MCF 10A (cell line): ENCODE results near the gene TIMMDC1. TPM values are rescaled to one million over a fixed set of nuclear protein-coding genes. Genes with fewer than 3 reads are reported as not detected.

ENCODE experiments used
- BruUV-seq: library from RNA; stranded (reverse); fragments of 400-500 nt; replicated peaks from 2 replicates; lab custom pipeline; 2021; lab: Mats Ljungman, UMichigan
- CTCF ChIA-PET: fragments of 300-600 bp; sonication (Branson Sonifier 250); formaldehyde crosslinking; extraction: SDS; loops from one replicate; lab custom pipeline; 2021; ENCODE audit warnings: antibody characterized with exemption, inconsistent platforms; lab: Yijun Ruan, JAX
- POLR2A ChIA-PET: fragments of 300-600, 350-650 bp; sonication (Branson Sonifier 250); formaldehyde crosslinking; extraction: SDS; loops from one replicate; lab custom pipeline; 2020; ENCODE audit warnings: antibody characterized with exemption, inconsistent platforms; lab: Yijun Ruan, JAX
- DNase-seq: peaks from one replicate; pipeline ENCODE4 v3.0.0-alpha.2; 2018; ENCODE audit not compliant: unreplicated experiment
- H3K27ac Mint-ChIP-seq: one replicate; pipeline ENCODE4 v1.8.0; 2022; ENCODE audit warnings: mild to moderate bottlenecking, low read depth, mixed read lengths; ENCODE audit not compliant: unreplicated experiment
- H3K27me3 Mint-ChIP-seq: one replicate; pipeline ENCODE4 v1.8.0; 2022; ENCODE audit warnings: mixed read lengths; ENCODE audit not compliant: insufficient read depth, unreplicated experiment
- H3K36me3 Mint-ChIP-seq: one replicate; pipeline ENCODE4 v1.8.0; 2022; ENCODE audit warnings: mild to moderate bottlenecking, moderate library complexity, mixed read lengths; ENCODE audit not compliant: insufficient read depth, unreplicated experiment
- H3K4me1 Mint-ChIP-seq: one replicate; pipeline ENCODE4 v1.8.0; 2022; ENCODE audit warnings: mixed read lengths; ENCODE audit not compliant: insufficient read depth, unreplicated experiment
- H3K4me3 Mint-ChIP-seq: one replicate; pipeline ENCODE4 v1.8.0; 2022; ENCODE audit warnings: mild to moderate bottlenecking, moderate library complexity, mixed read lengths; ENCODE audit not compliant: unreplicated experiment
- H3K9me3 Mint-ChIP-seq: one replicate; pipeline ENCODE4 v1.8.0; 2022; ENCODE audit warnings: mixed read lengths; ENCODE audit not compliant: unreplicated experiment
- intact Hi-C: fragments of 100-400 bp; cut with micrococcal nuclease; formaldehyde crosslinking; loops from 2 replicates; pipeline ENCODE4 v1.14.1; 2022
- total RNA-seq: library from RNA; stranded (reverse); gene quantifications from 2 replicates; pipeline ENCODE4 v1.2.3, GENCODE V29; 2022
- TF ChIP-seq, protein P1 (sequence below): fragments of 200-600 bp; IDR thresholded peaks from one replicate; pipeline ENCODE4 v1.8.0; 2022; ENCODE audit warnings: antibody characterized with exemption, mild to moderate bottlenecking; ENCODE audit not compliant: unreplicated experiment

The TIMMDC1 gene
- total RNA-seq, 1 experiment from 2014 or later, result 113 TPM

- Mint-ChIP-seq H3K27ac (no peak overlapping the region), H3K36me3 (peaks cover 9% of the 10 kb centered on the region), H3K4me3 (no peak overlapping the region), H3K4me1 (peaks cover 13% of the 10 kb centered on the region), H3K27me3 (no peaks in the 10 kb centered on the region), H3K9me3 (no peaks in the 10 kb centered on the region)
- DNase-seq, result no peak
- POLR2A ChIA-PET, result no interaction called here
- no TSS peak for BruUV-seq
- intact Hi-C loops, result loop anchor here (10.0 kb wide), 1 partner anchor 147 kb away; the partner anchor contains the start of gene COX17
- TF ChIP-seq, protein P1, sequence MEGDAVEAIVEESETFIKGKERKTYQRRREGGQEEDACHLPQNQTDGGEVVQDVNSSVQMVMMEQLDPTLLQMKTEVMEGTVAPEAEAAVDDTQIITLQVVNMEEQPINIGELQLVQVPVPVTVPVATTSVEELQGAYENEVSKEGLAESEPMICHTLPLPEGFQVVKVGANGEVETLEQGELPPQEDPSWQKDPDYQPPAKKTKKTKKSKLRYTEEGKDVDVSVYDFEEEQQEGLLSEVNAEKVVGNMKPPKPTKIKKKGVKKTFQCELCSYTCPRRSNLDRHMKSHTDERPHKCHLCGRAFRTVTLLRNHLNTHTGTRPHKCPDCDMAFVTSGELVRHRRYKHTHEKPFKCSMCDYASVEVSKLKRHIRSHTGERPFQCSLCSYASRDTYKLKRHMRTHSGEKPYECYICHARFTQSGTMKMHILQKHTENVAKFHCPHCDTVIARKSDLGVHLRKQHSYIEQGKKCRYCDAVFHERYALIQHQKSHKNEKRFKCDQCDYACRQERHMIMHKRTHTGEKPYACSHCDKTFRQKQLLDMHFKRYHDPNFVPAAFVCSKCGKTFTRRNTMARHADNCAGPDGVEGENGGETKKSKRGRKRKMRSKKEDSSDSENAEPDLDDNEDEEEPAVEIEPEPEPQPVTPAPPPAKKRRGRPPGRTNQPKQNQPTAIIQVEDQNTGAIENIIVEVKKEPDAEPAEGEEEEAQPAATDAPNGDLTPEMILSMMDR, result no peak
- CTCF ChIA-PET, result no interaction called here
Measured at GRCh38 chr3:119527714-119528113, 29.4 kb downstream of the TIMMDC1 start.

DNA sequence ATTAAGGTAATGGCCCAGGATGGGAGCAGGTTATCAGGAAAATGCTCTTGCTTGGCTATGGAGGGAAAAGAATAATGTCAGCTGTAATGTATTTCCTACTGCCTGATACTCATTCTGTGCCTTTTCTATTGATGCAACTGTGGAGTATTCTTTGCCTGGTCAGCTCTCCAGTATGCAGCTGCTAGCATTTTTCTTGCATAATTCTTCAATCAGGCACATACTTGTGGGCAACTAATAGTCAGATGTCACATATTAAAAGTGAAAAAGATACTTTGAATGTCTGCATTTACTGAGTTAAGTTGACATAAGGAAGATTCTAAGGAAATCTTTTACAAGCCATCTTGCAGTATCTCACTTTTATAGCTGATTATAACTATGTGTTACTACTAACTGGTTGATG, 31.5 kb downstream of the TIMMDC1 start:
- Mint-ChIP-seq H3K4me3 (no peak overlapping the region), H3K36me3 (no peaks in the 10 kb centered on the region), H3K4me1 (peaks cover 13% of the 10 kb centered on the region), H3K9me3 (no peaks in the 10 kb centered on the region), H3K27ac (no peak overlapping the region), H3K27me3 (no peaks in the 10 kb centered on the region)
- no peak for DNase-seq
- ChIA-PET CTCF (interaction anchor here (0.6 kb wide), 1 partner anchor 11 kb away, joined by 6 read pairs; no protein-coding TSS in a partner anchor), POLR2A (no interaction called here)
- intact Hi-C loops, result loop anchor here (10.0 kb wide), 1 partner anchor 145 kb away; the partner anchor contains the start of gene COX17
- TF ChIP-seq, protein P1, result no peak
- no TSS peak for BruUV-seq

DNA sequence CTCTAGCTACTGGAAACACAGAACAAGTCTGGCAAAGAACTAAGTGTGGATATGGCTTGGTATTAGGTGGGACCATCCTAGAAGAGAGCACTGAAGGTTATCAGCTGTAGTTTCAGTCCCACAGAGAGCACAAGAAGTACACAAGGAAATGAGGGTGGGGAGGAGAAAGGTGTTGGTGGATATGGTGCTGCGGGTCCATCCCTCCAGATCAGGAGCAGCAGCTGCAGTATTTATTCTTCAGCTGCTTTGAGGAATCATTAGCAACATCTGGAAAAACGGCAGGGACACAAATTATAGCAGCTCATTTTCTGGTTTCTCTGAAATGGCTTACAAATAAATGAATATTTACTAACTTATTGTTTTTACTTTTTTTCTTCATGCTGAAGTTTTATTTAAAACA, 32.1 kb downstream of the TIMMDC1 start:
- ChIA-PET CTCF (interaction anchor here (0.6 kb wide), 2 partner anchors 11 to 314 kb away, joined by 3 to 6 read pairs; no protein-coding TSS in a partner anchor), POLR2A (no interaction called here)
- BruUV-seq, result no TSS peak
- Mint-ChIP-seq H3K27ac (no peak overlapping the region), H3K9me3 (no peaks in the 10 kb centered on the region), H3K4me3 (no peak overlapping the region), H3K36me3 (no peaks in the 10 kb centered on the region), H3K4me1 (peaks cover 13% of the 10 kb centered on the region), H3K27me3 (no peaks in the 10 kb centered on the region)
- intact Hi-C loops, result no loop called here
- DNase-seq, result no peak
- TF ChIP-seq, protein P1, result no peak

DNA sequence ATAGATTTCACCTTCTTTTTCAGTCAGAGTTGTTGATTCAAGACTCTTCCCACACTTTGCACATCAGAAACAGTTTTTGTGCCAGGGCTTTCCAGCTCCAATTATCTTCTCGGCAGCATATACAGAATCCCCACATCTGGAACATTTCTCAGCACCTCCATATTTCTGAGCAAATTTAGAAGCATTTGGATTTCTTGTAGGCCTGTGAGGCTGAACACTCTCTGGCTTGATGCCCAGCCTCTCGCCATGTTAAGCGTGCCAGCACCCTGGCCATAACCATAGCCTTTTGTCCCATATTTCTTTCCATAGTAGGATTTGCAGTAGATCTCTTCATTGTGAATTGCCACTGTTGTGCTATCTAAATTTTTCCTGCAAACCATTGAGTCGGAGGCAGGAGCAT, 32.8 kb downstream of the TIMMDC1 start:
- Mint-ChIP-seq H3K36me3 (no peaks in the 10 kb centered on the region), H3K27ac (no peak overlapping the region), H3K27me3 (no peaks in the 10 kb centered on the region), H3K9me3 (no peaks in the 10 kb centered on the region), H3K4me3 (no peak overlapping the region), H3K4me1 (peaks cover 13% of the 10 kb centered on the region)
- ChIA-PET POLR2A (no interaction called here), CTCF (interaction anchor here (0.6 kb wide), 1 partner anchor 315 kb away, joined by 3 read pairs; no protein-coding TSS in a partner anchor)
- TF ChIP-seq, protein P1, result no peak
- BruUV-seq, result no TSS peak
- no peak for DNase-seq
- intact Hi-C loops, result no loop called here
